Cortex of kidney (tissue), 1 donor: Measurements from ENCODE around the gene CRTAP.
"Not testable (repeated sequence)": the region's sequence is repeated elsewhere in the genome, so short reads cannot be mapped to it uniquely, and the experiment has no call there.

ENCODE experiments used
- DNase-seq: peaks from one replicate; lab custom pipeline; 2025; lab: John Stamatoyannopoulos, UW

CRTAP gene

GRCh38 chr3:33174711-33175414, 61.0 kb downstream of the CRTAP start:
- DNase-seq = no peak

GRCh38 chr3:33179132-33179531, 65.3 kb downstream of the CRTAP start:
- no peak for DNase-seq

- no peak for DNase-seq
Measured at GRCh38 chr3:33181229-33181628, 67.4 kb downstream of the CRTAP start.

- not testable (repeated sequence) for DNase-seq
Measured at GRCh38 chr3:33181641-33182040, 67.8 kb downstream of the CRTAP start.

- DNase-seq = no peak
Measured at GRCh38 chr3:33184863-33185262, 71.0 kb downstream of the CRTAP start.

GRCh38 chr3:33186524-33187367, 72.9 kb downstream of the CRTAP start:
- no peak for DNase-seq

- DNase-seq = no peak
Measured at GRCh38 chr3:33187368-33187634, 73.5 kb downstream of the CRTAP start.

GRCh38 chr3:33194303-33194702, 80.5 kb downstream of the CRTAP start:
- no peak for DNase-seq

GRCh38 chr3:33196538-33196937, 82.7 kb downstream of the CRTAP start:
- no peak for DNase-seq
